IPS-18c (cell line): ENCODE results near the gene HLA-E.
"Not testable (repeated sequence)": the region's sequence is repeated elsewhere in the genome, so short reads cannot be mapped to it uniquely, and the experiment has no call there.

ENCODE experiments used
- H3K4me3 ChIP-seq: 2 replicates; pipeline ENCODE4 v1.7.0; 2013; ENCODE audit warnings: low read depth, mild to moderate bottlenecking, low read length, moderate library complexity; ENCODE audit not compliant: insufficient read depth
- H3K9me3 ChIP-seq: one replicate; pipeline ENCODE4 v1.6.1; 2013; ENCODE audit warnings: mild to moderate bottlenecking, low read length, moderate library complexity; ENCODE audit not compliant: control insufficient read depth, insufficient read depth

Gene HLA-E

DNA sequence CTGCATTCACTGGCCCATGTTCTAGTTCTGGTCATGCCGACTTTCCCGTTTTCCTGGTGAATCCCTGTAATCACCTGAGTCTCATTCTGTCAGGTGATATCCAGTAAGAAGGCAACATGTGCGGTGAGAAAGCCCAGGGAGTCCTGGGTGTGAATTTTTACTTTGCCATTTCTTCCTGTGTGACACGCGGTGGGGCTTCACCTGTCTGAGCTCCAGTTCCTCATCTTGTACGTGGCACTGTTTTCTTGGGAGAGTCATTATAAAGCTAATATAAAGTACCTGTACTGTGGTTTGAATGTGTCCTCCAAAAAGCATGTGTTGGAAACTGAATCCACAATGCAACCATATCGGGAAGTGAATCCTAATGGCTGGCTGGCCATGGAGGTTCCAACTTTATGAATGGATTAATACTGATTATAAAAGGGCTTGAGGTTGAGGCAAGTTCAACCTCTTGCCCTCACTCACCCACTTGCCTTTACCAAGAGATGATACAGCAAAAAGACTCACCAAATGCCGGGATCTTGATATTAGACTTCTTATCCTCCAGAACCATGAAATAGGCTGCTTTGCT lies 5.1 kb downstream of the HLA-E start:
- Histone ChIP-seq H3K4me3 (no peak overlapping the region), H3K9me3 (peaks cover 2% of the 10 kb centered on the region)

DNA sequence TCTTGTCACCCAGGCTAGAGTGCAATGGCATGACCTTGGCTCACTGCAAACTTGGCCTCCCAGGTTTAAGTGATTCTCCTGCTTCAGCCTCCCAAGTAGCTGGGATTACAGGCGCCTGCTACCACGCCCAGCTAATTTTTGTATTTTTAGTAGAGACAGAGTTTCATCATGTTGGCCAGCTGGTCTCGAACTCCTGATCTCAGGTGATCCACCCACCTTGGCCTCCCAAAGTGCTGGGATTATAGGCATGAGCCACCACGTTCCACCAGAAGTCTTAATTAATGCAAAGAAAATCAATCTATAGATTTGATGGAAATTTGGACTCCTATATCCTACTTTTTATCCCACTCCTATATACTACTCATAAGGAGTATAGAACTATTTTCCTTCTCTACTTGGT lies 5.8 kb downstream of the HLA-E start:
- H3K9me3 ChIP-seq, H3K4me3 ChIP-seq: not testable (repeated sequence)

DNA sequence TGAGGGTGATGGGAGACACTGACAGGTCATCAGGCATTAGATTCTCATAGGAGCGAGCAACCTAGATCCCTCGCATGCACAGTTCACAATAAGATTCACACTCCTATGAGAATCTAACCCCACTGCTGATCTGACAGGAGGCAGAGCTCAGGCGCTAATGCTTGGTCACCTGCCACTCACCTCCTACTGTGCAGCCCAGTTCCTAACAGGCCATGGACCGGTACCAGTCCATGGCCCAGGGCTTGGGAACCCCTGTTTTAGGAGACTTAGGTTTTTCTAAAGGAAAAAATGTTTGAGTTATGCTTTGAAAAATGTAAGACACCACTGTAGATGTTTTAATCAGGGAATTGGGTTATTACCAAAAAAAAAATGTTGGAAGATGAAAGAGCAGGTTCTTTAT lies 6.7 kb downstream of the HLA-E start:
- H3K9me3 ChIP-seq, result peaks cover 2% of the 10 kb centered on the region
- no peak overlapping the region for H3K4me3 ChIP-seq

DNA sequence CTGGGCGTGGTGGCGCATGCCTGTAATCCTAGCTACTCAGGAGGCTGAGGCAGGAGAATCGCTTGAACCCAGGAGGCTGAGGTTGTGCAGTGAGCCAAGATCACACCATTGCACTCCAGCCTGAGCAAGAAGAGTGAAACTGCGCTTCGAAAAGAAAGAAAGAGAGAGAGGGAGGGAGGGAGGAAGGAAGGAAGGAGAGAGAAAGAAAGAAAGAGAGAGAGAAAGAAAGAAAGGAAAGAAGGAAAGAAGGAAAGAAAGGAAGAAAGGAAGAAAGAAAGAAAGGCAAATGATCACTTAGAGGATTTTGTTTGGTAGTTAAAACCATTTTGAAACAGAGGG lies 7.9 kb downstream of the HLA-E start:
- not testable (repeated sequence) for H3K9me3 ChIP-seq, H3K4me3 ChIP-seq

DNA sequence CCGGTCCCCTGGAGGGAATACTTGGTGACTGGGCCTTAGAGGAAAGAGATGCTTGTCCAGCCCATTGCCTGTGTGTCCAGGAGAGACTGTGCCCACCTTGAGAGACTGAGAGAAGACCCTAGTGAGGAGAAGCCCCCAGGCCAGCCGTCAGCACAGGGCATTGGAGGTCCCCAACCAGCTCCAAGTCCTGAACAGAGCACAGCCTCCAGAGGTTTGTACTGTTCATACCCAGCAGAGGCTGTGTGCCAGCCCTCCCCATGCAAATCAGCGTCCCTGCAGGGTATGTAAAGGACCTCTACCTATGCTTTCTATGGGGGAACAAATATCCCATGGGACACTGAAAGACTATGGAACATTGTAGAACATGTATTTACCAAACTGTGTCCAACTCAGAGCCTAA lies 8.4 kb downstream of the HLA-E start:
- no peak overlapping the region for H3K4me3 ChIP-seq
- H3K9me3 ChIP-seq, result peaks cover 2% of the 10 kb centered on the region

DNA sequence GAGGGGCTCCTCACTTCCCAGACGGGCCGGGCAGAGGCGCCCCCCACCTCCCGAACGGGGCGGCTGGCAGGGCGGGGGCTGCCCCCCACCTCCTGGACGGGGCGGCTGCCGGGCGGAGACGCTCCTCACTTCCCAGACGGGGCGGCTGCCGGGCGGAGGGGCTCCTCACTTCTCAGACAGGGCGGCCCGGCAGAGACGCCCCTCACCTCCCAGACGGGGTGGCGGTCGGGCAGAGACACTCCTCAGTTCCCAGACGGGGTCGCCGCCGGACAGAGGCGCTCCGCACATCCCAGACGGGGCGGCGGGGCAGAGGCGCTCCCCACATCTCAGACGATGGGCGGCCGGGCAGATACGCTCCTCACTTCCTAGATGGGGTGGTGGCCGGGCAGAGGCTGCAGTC lies 9.4 kb downstream of the HLA-E start:
- H3K9me3 ChIP-seq, H3K4me3 ChIP-seq: not testable (repeated sequence)

DNA sequence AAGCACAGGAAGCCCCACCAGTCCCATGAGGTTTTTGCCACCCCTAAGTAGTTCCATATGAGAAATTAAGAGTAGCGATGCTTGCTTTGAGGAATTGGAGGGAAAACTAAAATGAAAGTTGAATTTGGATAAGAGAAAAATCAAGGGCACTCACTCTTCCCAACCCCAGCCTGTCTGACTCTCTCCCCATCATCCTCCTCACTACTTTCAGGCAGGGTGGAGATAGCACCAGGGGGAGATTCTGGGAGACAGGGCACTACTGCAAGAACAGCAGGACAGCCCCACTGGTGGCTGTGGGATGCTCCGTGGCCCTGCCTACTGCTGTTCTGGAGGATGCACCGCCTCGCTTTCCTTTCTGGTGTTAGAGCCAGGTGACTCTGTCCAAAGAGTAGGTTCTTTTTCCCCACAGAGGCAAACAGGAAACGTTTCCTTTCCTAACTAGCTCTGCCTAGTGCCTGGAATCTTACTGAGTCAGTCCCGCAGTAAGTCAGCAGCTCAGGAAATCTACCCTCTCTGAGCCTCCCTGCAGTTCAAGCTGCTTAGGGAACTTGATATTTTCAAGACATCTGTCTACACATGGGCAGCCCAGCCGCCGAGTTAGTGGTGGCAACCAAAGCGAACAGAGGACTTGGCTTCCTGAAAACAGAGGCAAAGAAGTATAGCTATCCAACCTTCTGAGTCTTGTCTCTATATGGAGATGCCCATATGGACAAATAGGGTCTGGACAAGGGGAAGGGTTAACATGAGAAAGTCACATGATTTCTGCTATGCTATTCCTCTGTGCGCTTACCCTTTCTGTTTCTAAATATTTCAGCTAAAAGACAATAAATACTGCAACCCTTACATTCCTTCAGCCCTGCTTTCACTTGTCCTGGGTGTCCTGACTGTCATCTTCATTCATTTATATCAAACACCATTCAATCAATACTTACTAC lies 11.4 kb downstream of the HLA-E start:
- H3K4me3 ChIP-seq, result no peak overlapping the region

DNA sequence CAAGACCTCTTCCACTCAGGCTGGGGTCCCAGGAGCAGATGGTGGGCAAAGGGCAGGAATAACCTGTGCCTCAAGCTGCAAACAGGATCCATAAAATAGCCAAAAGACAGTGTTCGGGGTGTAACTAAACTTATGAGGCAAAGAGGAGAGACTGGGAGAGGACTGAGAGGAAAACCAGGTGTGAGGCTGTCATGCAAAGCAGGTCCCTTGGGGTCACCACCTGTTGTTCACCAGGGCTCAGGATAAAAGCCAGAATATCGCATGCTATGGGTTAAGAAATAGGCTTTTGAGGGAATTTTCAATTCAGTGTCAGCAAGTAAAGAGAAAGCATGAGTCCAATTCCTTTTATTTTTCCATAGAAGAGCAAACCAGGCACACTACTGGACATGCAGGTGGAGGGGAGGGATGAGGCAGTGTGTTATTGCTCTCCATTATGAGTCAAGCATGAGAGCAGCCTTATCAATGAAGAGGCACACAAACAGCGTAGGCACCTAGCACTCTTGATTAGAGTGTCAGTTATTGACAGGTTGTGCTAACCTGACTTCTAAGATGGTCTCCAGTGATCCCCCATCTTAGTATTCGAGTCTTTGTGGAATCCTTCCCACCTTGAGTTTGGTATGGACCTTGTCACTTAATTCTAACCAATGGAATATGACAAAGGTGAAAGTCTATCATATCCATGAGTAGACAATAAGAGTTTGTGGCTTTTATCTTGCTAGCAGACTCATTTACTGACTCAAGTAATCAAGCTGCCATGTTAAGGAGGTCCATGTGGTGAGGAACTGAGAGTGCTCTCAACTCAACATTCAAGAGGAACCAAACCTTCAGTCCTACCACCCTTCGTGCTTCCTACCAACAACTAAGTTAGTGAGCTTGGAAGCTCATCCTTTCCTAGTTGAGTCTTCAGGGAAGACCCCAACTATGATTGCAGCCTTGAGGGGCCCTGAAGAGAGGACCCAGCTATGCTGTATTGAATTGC lies 18.8 kb downstream of the HLA-E start:
- H3K4me3 ChIP-seq, result no peak overlapping the region
- no peaks in the 10 kb centered on the region for H3K9me3 ChIP-seq

More for the DNA sequence above, 11.4 kb downstream of the HLA-E start:
- peaks cover 2% of the 10 kb centered on the region for H3K9me3 ChIP-seq

DNA sequence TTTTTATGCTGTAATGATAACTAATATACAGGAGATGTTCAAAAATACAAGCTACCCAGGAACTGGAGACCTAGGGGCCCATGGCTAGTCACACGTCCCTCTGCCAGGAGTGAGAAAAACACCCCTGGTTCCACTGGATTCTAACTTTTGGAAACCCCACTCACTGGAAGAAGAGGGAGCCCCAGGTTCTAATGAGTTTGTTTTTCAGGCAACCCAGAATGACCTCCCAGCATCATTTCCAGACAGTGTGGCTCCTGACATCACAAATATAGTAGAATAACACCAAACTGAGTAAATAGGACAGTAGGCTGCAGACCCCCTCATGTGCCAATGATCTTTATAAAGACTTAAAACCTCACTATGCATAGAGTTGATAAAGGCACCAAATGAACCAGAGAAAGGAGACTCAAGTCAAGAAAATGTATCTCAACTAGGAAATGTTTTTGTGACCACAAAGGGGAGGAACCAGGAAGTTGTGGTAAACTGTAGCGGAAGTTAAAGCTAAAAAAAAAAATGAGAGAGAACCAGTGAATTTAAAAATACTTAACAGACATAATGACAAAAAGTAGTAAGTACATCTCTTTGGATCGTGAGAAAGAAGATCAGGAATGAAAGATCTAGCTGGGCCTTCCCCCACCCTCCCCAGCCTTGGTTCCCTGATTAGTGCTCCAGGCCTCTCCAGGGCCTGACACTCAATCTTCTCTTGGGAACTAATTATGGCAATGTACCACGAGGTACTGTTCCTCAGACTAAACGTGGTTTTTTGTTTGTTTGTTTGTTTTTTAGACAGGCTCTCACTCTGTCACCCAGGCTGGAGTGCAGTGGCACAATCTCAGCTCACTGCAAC lies 19.8 kb downstream of the HLA-E start:
- no peaks in the 10 kb centered on the region for H3K9me3 ChIP-seq
- no peak overlapping the region for H3K4me3 ChIP-seq

DNA sequence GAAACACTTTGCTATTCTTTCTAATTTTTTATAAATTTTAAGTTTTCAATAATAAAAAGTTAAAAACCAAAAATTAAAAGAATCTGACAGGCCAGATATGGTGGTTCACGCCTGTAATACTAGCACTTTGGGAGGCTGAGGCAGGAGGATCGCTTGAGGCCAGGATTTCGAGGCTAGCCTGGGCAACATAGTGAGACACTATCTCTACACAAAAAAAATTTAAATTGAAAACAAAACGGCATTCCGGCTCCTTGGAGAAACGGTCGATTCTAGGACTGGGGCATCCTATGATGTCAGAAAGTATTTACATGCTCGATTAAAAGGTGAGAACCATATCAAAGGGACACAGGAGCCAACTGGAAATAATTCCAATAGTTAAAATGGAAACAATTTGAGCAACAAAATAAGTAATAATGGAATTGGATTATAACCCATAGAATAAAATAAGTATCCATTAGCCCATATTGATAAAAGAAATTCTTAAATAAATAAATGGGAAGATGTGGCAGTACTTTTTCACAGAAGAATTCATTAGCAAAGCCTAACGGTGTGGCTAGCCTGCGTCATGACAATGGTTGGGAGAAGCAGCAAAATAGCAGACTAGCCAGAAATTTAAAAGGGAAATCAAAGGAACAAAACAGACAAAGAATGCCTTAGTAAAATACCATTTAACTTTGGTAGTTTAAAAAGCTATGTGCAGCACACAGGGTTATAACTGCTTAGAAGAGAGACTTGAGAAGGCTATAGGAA lies 21.3 kb downstream of the HLA-E start:
- Histone ChIP-seq H3K9me3 (no peaks in the 10 kb centered on the region), H3K4me3 (no peak overlapping the region)

DNA sequence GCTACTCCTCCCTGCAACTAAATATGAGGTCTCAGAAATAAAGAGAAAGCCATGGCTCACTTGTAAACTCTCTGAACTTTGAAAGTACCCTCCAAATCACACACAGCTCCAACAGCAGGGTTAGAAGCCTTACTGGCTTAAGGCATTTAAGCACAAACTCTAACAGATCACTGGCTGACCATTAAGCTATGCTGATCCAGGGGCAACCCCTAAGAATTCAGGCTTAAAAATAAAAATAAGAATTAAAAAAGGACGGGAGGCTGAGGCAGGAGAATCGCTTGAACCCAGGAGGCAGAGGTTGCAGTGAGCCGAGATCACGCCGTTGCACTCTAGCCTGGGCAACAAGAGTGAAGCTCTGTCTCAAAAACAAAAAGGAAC lies 21.8 kb downstream of the HLA-E start:
- Histone ChIP-seq H3K9me3 (no peaks in the 10 kb centered on the region), H3K4me3 (no peak overlapping the region)

DNA sequence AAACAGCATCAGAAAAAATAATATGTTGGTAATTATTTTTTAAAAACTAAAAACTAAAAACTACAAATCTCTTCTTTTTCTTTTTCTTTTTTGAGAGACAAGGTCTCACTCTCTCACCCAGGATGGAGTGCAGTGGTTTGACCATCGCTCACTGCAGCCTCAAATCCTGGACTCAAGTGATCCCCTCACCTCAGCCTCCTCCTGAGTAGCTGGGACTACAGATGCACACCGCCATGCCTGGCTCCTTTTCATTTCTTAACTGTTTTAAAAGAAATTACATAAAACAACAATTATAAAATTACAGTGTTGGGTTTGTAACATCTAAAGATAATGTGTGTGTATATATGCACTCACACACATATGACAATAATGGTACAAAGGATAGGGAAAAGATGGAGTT lies 24.1 kb downstream of the HLA-E start:
- no peak overlapping the region for H3K4me3 ChIP-seq

DNA sequence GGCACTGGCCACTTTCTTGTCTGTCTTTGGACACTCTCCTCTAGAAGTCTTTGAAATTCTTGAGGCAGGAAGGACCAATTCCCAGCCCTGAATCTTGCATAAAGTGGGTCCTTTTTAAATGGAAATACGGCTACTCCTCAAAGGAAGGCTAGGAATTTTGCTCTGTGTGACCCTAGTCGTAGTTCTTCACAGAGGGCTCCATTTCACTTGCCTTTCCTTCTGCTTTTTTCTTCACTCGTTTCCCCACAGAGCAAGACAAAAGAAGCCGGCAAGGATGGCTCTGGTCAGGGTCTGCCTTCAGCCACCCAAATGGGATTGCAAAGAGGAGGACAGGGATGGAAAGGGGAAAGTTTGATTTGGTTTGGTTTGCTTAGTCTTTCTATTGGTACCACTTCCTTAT lies 25.8 kb downstream of the HLA-E start:
- Histone ChIP-seq H3K9me3 (no peaks in the 10 kb centered on the region), H3K4me3 (peak overlapping the region; percentile 25; the same call in 1 of the 2 replicates)

More for the DNA sequence above, 24.1 kb downstream of the HLA-E start:
- no peaks in the 10 kb centered on the region for H3K9me3 ChIP-seq

DNA sequence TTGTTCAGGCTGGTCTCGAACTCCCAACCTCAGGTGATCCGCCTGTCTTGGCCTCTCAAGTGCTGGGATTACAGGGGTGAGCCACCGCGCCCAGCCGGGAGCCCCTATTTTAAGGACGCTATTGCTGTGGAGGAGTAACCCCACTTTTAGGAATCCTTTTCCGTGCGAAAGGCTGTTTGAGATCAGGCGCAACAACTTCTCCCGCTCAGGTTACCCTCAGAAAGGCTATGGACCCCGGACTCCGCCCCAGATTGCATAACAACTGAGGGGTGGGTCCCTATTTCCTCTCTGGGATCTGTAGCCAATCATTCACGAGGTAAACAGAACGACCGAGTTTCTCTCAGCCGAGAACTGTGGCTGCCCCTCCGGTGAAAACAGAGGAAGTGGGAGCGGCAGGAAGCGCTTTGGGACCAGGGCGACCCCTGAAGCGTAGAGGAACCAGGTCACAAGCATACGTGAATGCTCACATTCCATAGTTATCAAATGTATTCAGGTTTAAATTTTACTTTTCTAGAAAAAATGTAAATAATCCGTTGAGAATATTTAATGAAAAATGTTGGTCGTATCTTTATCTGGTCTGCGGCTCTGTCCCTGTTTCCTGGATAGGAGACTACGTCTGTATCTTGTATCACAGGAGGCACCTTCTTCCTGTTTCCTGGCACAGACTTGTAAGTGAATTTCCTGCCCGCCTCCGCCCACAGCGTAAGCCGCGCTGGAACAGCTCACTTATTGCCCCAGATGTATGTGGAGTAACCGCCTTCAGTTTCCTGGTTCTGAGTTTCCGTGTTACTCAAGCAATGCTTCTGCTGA lies 26.8 kb downstream of the HLA-E start:
- Histone ChIP-seq H3K4me3 (peak overlapping the region; percentile 32; the same call in 1 of the 2 replicates), H3K9me3 (no peaks in the 10 kb centered on the region)

DNA sequence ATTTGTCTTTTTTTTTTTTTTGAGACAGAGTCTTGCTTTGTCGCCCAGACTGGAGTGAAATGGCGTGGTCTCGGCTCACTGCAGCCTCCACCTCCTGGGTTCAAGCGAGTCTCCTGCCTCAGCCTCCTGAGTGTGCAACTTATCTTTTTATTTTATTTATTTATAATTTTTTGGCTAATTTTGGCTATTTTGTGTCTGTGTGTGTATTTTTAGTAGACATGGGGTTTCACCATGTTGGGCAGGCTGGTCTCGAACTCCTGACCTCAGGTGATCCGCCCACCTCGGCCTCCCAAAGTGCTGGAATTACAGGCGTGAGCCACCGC lies 27.4 kb downstream of the HLA-E start:
- peak overlapping the region; percentile 32; the same call in 1 of the 2 replicates for H3K4me3 ChIP-seq
- not testable (repeated sequence) for H3K9me3 ChIP-seq
